Fibroblast of lung (primary cell): ENCODE measurements around the gene PMAIP1. TPM values are rescaled to one million over a fixed set of nuclear protein-coding genes. Genes with fewer than 3 reads are reported as not detected.
A peak's percentile ranks its signal among the peaks of the same experiment; 100 is the strongest.

Experiments
- DNase-seq, 2 donors: peaks; one replicate each; pipeline versions ENCODE4 v3.0.0 to v3.0.0-alpha.2; 2010; ENCODE audit warnings: low read depth in 2 of 2
- H2AFZ ChIP-seq: 2 replicates; pipeline ENCODE4 v1.5.1; 2012; ENCODE audit warnings: low read length, control low read depth, inconsistent platforms
- H3K27ac ChIP-seq: 2 replicates; pipeline ENCODE4 v1.5.1; 2011; ENCODE audit warnings: low read length, control low read depth; ENCODE audit not compliant: insufficient read depth
- H3K27me3 ChIP-seq: 2 replicates; pipeline ENCODE4 v1.5.1; 2011; ENCODE audit warnings: mild to moderate bottlenecking, low read length; ENCODE audit not compliant: control insufficient read depth, insufficient read depth
- H3K36me3 ChIP-seq: 2 replicates; pipeline ENCODE4 v1.5.1; 2011; ENCODE audit warnings: low read length; ENCODE audit not compliant: control insufficient read depth, insufficient read depth
- H3K4me1 ChIP-seq: 2 replicates; pipeline ENCODE4 v1.5.1; 2011; ENCODE audit warnings: low read length; ENCODE audit not compliant: control insufficient read depth, insufficient read depth; ENCODE audit errors: extremely low read depth
- H3K4me2 ChIP-seq: 2 replicates; pipeline ENCODE4 v1.5.1; 2011; ENCODE audit warnings: low read length, control low read depth; ENCODE audit not compliant: insufficient read depth; ENCODE audit errors: extremely low read depth
- H3K4me3 ChIP-seq, 4 experiments: fragments of 200-600 bp in 1 of 4; sonication (generic) in 1 of 4; replicated peaks in 1 of 4; 2 replicates each; pipeline ENCODE4 v1.5.1; 2011 to 2016; ENCODE audit warnings: low read length in 4 of 4, low read depth in 3 of 4, mild to moderate bottlenecking in 3 of 4, control low read depth in 2 of 4, inconsistent platforms in 1 of 4, mixed read lengths in 1 of 4; ENCODE audit not compliant: insufficient read depth in 1 of 4; ENCODE audit errors: control extremely low read depth in 1 of 4
- H3K79me2 ChIP-seq: 2 replicates; pipeline ENCODE4 v1.5.1; 2012; ENCODE audit warnings: mild to moderate bottlenecking, low read length, inconsistent platforms; ENCODE audit not compliant: control insufficient read depth, insufficient read depth
- H3K9ac ChIP-seq: 2 replicates; pipeline ENCODE4 v1.5.1; 2011; ENCODE audit warnings: mild to moderate bottlenecking, low read length, control low read depth; ENCODE audit not compliant: insufficient read depth
- H3K9me3 ChIP-seq: 2 replicates; pipeline ENCODE4 v1.5.1; 2012; ENCODE audit warnings: low read depth, low read length; ENCODE audit not compliant: control insufficient read depth, insufficient read depth
- H4K20me1 ChIP-seq: 2 replicates; pipeline ENCODE4 v1.5.1; 2011; ENCODE audit warnings: low read length; ENCODE audit not compliant: control insufficient read depth, insufficient read depth; ENCODE audit errors: extremely low read depth
- EZH2 ChIP-seq: IDR thresholded peaks from 2 replicates; pipeline ENCODE4 v1.5.1; 2012; ENCODE audit warnings: low read length, control low read depth, mild to moderate bottlenecking; ENCODE audit errors: missing control alignments
- polyA plus RNA-seq, 2 donors: library from polyadenylated mRNA; depleted of rRNA in 1 of 2; stranded (reverse) in 1 of 2; unstranded in 1 of 2; fragments of >200 nt; gene quantifications; 2 replicates each; pipeline ENCODE4 v1.2.1, GENCODE V29; 2011 to 2012; ENCODE audit warnings: missing spikeins in 1 of 2
- total RNA-seq: library from RNA; depleted of rRNA; stranded (reverse); fragments of >200 nt; gene quantifications from 2 replicates; pipeline ENCODE4 v1.2.1, GENCODE V29; 2014
- TF ChIP-seq, protein P1 (sequence below), 2 donors: IDR thresholded peaks in 1 of 2; conservative IDR thresholded peaks in 1 of 2; 1 replicate in 1 of 2; 2 replicates in 1 of 2; pipeline ENCODE4 v1.5.1; 2011 to 2012; ENCODE audit warnings: low read length in 2 of 2, control low read depth in 1 of 2, inconsistent platforms in 1 of 2, low read depth in 1 of 2, mild to moderate bottlenecking in 1 of 2

The PMAIP1 gene
- total and polyA plus RNA-seq, 2 donors (not counting 1 experiment from before 2014, with no cell fraction given) = 8.5 to 34.7 TPM

DNA sequence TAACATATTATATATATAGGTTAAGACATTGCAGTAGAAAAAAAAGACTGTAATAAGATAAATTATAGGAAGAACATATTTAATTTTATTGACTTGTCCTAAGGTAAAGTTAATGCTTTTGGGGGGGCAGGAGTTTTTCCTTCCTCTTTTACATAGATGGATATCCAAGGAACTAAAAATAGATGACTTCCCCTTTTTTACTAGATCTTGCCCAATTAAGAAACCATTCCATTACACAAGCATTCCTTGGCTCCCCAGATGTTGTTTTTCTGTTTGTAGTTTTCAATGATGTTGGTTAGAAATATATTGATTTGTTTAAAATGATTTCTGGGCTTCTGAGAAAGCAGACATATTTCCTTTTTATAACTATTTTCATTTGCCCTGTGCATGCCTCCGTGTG is 22.4 kb upstream of the PMAIP1 start:
- no peak overlapping the region for H3K27ac ChIP-seq
- peaks cover 9% of the 10 kb centered on the region for H3K4me1 ChIP-seq
- no peaks in the 10 kb centered on the region for H3K9me3 ChIP-seq
- H3K36me3 ChIP-seq = no peaks in the 10 kb centered on the region
- no peak overlapping the region for H3K9ac ChIP-seq
- H3K4me3 ChIP-seq = no peak overlapping the region
- no peak for DNase-seq
- H3K27me3 ChIP-seq = no peaks in the 10 kb centered on the region
- H2AFZ ChIP-seq = no peak overlapping the region
- H3K79me2 ChIP-seq = no peaks in the 10 kb centered on the region
- no peaks in the 10 kb centered on the region for H4K20me1 ChIP-seq
- TF ChIP-seq, protein P1, sequence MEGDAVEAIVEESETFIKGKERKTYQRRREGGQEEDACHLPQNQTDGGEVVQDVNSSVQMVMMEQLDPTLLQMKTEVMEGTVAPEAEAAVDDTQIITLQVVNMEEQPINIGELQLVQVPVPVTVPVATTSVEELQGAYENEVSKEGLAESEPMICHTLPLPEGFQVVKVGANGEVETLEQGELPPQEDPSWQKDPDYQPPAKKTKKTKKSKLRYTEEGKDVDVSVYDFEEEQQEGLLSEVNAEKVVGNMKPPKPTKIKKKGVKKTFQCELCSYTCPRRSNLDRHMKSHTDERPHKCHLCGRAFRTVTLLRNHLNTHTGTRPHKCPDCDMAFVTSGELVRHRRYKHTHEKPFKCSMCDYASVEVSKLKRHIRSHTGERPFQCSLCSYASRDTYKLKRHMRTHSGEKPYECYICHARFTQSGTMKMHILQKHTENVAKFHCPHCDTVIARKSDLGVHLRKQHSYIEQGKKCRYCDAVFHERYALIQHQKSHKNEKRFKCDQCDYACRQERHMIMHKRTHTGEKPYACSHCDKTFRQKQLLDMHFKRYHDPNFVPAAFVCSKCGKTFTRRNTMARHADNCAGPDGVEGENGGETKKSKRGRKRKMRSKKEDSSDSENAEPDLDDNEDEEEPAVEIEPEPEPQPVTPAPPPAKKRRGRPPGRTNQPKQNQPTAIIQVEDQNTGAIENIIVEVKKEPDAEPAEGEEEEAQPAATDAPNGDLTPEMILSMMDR (conservative IDR thresholded peaks at IDR 0.05 in 1 of 2, IDR thresholded peaks at IDR 0.05 in 1 of 2; ENCODE audit: low read depth in 1 of 2, low read length in 2 of 2) = no peak
- TF ChIP-seq EZH2 = no peak
- no peak overlapping the region for H3K4me2 ChIP-seq

DNA sequence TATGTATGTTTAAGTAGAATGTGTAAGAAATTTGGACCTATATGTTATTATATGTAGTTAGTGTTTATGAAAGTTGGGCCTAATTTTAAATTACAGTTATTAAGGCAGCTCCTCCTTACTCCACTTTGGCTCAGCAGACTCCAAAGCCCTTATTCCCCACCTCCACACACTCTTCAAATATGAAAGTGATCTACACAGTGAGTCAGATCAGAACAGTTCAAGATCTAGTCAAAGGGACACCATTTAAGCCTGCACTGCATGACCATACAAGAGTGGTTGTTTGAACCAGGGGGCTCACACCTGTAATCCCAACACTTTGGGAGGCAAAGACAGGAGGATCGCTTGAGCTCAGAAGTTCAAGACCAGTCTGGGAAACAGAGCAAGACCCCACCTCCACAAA is 21.2 kb upstream of the PMAIP1 start:
- peak overlapping the region; percentile 12 for H2AFZ ChIP-seq
- peak in 1 of 2 donors; percentile 49 for DNase-seq

DNA sequence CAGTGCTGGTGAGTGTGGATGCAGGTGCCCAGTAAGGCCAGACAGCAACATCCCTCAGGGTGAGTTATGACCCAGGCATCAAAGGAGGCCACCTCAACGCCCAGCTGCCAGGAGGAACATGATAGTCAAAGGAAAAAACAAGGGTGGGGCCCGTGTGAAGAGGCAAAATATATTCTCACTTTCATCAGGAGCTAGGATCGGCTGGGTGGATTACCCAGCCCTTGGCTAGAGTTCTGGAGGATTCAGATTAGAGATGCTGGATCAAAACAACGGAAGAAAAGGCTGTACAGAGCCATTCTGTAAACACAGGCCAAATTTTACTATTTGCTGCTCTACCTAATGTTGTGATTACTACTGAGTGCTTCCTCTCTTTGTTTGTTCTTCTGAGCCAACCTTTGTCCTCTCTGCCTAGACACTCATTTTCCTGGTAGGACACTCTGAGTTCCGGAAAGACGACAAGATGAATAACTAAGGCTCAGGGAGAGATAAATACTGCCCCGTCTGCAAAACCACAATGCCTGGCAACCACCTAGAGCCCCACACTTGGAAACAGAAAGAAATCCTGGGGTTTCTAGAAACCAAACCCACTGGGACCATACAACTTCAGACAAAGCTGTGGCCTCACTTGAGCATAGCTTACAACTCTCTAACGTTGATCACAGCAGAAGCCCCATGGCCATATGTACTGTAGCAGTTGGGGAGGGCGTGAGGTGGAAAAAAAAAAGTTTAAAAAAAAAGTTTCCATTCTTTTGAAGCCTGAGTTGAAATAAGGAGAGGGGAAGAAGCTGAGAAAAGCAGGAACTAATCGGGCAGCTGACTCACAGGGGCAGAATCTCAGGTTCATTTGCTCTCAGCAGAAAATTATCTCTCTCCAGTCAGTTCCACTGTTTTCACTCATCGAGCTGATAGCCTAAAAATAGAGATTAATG is 17.8 kb upstream of the PMAIP1 start:
- Histone ChIP-seq H4K20me1 (no peaks in the 10 kb centered on the region), H3K27me3 (no peaks in the 10 kb centered on the region), H3K4me1 (peaks cover 15% of the 10 kb centered on the region), H3K27ac (peak overlapping the region; percentile 49), H3K4me3 (no peak overlapping the region), H3K36me3 (no peaks in the 10 kb centered on the region), H3K4me2 (peak overlapping the region; percentile 19), H3K79me2 (no peaks in the 10 kb centered on the region), H3K9ac (no peak overlapping the region), H3K9me3 (no peaks in the 10 kb centered on the region), H2AFZ (peak overlapping the region; percentile 72)
- peak in 1 of 2 donors; percentile 82 for DNase-seq
- TF ChIP-seq EZH2 = no peak
- TF ChIP-seq, protein P1 (conservative IDR thresholded peaks at IDR 0.05 in 1 of 2, IDR thresholded peaks at IDR 0.05 in 1 of 2; ENCODE audit: low read depth in 1 of 2, low read length in 2 of 2) = no peak

More for the DNA sequence above, 21.2 kb upstream of the PMAIP1 start:
- no peaks in the 10 kb centered on the region for H3K9me3 ChIP-seq
- TF ChIP-seq, protein P1 (conservative IDR thresholded peaks at IDR 0.05 in 1 of 2, IDR thresholded peaks at IDR 0.05 in 1 of 2; ENCODE audit: low read depth in 1 of 2, low read length in 2 of 2) = no peak
- no peak for TF ChIP-seq EZH2
- no peaks in the 10 kb centered on the region for H3K79me2 ChIP-seq
- H3K4me3 ChIP-seq = no peak overlapping the region
- no peak overlapping the region for H3K4me2 ChIP-seq
- H4K20me1 ChIP-seq = no peaks in the 10 kb centered on the region
- no peak overlapping the region for H3K9ac ChIP-seq
- no peak overlapping the region for H3K27ac ChIP-seq
- H3K4me1 ChIP-seq = peaks cover 9% of the 10 kb centered on the region
- no peaks in the 10 kb centered on the region for H3K27me3 ChIP-seq
- no peaks in the 10 kb centered on the region for H3K36me3 ChIP-seq
